Stimulated activated CD8-positive, alpha-beta memory T cell treated with anti-CD3 and anti-CD28 coated beads, Interleukin-15, amount 100 ng/mL, for 48 hours (primary cell): ENCODE results near the gene MYO5B.
"Not testable (repeated sequence)": the region's sequence is repeated elsewhere in the genome, so short reads cannot be mapped to it uniquely, and the experiment has no call there.

Experiments used
- DNase-seq, 2 donors: peaks; one replicate each; pipeline ENCODE4 v3.0.0-alpha.2; 2020; ENCODE audit warnings: low read depth in 2 of 2

Gene MYO5B

DNA sequence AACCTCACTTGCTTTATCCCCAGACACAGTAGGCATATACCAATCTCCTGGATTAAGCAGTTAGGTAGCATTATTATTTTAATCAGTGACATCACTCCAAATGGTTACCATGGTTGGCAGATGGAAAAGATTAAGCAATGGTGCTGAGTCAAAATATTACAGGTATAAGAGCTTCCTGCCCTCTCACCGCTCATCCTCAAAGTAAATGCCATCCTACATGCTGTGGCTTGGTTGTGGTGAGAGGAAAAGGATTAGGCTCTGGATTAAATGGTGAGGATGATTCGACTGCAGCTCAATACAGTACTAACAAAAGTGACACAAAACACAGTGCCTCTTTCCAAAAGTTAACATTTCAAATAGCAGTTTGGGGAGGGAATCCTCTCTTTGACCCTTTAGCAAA lies 272.7 kb downstream of the MYO5B start:
- DNase-seq, result no peak

DNA sequence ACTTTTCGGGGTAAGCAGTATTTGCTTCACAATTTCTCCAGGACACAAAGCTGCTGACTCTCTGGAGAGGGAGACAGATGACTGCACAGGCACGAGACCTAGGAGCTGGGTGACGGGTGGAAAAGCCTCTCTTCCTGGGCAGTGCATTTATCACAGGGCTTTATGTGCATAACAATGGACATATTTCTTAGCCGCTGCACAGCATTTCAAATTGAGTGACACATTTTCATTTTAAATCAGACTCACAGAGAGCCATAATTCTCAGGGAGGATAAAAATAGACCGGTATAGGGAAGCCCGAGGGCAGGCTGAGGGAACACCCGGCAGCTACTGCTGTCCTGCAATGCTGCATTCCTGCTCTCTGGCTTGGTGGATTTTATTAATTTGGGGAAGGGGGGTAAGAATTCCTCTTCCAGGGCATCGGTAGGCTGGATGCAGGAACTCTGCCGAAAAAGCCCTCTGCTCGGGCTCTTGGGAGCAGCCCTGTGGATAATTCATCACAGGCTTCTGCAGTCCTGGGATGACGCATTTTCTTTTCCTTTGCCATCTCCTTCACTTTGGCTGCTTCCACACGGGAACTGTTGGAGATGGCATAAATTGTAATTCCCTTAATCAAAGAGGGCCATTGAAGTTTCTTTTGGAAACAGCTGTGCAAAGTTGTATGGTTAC lies 273.5 kb downstream of the MYO5B start:
- no peak for DNase-seq

DNA sequence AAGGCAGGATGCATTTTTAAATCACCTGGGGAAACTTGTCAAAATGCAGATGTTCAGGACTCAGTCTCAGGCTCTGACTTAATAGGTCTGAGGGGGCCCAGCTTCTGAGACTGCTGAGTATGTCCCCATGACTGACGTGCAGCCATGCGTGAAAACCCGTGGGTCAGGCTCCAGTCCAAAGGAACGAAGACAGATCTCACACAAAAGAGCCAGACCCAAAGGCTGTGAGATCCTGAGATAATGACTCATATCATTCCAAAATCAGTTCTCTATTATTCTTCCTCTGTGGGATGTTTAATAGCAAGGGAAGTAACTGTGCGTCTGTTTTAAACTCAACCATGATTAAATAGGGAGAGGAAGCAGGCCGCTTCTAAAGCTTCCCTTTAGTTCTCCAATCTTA lies 274.2 kb downstream of the MYO5B start:
- no peak for DNase-seq

DNA sequence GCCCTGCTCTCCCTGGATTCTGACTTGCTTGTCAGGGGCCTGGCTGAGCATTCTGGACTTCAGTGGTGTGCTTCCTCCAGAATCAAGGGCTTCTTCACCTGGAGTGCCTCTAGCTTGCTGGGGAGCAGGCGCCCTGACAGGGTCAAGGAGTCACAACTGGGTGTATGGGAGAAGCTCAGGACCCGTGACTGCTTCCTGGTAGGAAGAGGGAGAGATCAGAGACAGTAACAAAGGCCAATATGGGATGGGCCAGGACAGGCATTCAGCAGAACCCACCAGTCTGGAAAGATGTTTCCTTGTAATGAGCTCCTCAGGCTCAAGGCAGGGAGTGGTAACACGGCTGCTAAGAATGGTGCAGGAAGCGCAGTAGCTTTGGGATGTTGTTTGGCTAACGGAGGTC lies 277.2 kb downstream of the MYO5B start:
- no peak for DNase-seq

DNA sequence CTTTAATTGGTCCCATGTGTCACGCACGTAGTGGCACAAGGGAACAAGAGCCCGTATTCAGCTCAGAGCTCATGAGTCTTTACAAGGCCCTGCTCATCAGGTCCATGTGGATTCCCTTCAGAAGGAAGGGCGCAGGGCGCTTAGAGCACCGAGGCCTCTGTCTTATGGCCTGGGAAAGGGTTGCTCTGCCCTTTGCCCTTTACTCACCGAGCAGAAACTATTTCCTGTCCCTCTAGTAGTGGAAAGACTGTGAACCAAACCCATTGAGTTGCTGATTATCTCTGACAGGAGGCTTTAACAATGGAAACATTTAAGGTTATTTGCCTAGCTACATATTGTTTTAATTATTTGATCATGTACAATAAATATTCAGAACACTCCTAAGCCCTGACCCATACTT lies 279.6 kb downstream of the MYO5B start:
- DNase-seq, result no peak

DNA sequence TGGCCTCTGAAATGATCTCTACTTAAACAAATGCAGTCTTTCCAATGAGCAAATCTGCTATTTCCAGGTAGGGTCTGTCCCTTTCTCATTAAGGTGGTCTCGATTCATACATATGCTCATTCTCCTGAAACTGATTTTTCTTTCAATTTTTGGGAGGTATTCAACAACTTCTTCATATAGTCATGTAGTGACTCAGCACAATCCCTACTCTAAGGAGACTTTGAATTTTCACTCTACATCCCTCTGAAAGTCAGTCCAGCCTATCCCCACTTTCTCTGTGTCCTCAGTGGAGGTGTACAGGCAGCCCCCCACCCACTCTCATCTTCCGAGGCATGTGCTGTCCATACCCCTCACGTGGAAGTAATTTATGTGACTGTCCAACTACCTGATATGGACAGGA lies 281.7 kb downstream of the MYO5B start:
- DNase-seq, result no peak

DNA sequence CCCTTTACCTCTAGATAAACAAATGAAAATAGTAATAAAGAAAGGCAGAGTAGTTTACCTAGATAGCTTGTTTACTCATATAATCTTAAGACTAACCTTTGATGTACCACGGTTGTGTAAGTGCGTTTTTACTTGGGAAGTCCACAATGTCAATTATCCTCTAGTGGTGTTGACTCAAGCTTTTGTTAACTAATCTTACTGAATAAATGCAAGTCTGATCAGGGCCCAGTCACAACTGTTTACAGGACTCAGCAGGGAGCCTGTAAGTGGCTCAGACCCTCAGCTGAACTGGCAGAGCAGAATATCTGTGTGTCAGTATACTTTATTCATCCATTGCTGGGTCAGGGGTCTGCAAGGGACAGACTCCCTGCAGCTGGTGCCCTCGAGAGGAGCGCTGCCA lies 283.5 kb downstream of the MYO5B start:
- DNase-seq, result no peak

DNA sequence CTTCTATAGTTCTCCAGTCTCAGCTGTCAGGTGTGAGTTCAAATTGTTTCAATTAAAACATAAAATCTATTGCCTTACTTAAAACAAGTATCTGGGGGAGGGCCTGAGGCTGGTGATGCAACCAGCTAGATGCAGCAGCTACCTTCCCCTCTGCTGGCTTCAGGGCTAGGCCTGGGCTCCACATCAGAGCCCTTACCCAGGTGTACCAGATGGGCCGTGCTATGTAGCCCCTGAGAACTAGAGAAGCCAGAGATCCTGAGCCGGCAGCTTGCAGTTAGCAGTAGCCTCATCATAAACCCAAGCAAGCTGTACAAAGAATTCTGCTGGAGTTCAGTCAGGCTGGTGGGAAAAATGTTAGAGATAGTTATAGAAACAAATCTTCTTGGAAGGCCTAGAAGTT lies 284.0 kb downstream of the MYO5B start:
- DNase-seq, result no peak

DNA sequence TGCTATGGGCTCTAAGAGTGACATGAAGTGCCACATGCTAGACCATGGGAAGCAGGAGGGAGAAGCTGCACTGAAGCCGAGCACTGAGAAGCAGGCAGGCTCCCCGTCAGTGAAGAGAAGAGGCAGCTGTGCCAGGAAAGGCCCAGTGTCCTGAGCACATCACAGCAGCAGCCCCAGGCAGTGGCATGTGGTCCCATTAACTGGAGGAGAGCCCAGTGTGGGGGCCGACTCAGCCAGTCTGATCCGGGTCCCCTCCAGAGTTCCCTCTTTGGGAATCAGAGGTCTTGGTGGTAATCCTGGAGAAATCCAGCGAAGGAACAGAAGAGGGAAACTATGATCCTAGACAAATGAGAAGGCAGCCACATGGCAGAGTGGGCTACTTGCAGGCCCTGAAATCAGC lies 284.9 kb downstream of the MYO5B start:
- no peak for DNase-seq

DNA sequence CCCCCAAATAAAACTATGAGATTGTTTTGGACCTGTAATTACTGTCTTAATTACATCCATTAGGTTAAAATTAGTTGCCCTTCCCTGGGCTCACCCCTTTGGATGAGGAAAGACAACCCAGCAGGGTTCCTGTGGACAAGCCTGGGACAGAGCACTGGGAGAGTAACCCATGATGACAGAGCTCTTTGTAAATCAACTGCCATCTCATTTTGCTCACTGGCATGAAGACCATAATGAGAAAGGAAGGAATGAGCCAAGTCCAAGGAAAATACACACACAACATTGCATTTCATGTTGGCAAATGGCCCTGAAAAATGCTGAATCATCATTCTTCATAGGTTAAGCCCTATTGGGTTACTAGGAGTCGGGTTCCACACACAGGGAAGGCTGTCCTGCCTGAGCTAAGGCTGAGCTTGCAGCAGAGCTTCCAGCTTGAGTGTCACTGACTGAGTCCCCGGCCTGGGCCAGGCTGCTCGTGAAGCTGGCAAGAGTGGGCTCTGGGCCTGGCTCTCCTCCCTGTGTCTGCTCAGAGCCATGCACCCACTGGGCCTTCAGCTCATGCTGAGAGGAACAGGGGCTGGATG lies 287.5 kb downstream of the MYO5B start:
- DNase-seq, result no peak

DNA sequence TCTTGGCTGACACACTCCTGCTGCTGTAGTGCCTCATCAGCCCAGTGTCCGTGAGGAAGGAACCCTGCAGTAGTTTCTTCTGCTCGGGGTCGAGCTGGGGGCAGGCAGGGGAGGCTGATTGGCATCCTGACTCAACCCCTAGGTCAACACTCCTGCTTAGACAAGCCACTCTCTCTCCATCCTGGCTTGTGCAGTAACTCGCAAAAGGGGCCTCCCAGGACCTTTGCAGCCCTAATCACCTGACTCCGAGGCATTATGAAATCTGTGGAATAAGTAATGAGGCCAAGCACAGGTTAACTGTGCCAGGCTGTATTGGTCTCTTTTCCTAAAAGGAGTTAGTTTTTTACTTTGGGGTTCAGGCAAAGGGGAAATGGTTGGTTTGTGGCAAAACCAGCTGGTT lies 289.2 kb downstream of the MYO5B start:
- DNase-seq, result no peak

DNA sequence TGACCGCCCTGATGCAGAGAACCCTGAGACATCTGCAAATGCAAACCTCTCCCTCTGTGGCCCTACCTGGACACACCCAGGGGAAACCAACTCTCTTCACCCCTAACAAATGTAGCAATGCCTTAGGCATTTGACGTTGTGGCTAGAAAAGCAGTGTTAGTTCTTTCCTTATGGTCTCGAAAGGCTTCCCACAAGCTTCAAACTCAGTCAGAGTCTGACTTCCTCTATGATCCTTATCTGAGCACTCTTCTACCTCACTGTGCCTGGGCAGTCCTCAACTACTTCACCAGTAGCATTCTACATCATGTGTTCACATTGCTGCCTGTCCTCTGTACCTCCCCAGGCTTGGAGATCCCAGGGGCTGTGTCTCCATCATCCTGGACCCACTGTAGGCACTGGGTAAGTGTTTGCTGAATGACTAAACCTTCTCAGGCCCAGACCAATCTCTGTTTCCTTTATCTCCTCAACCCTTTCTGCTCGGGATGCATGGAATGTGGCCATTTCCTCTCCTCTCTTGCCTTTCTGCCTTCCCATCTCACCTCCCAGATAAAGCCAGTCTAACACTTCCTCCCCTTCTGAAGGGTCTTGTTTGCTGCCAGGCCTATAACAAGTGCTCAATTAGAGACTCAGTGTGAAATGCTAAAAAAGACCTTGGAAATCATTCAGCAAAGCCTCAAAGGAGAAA lies 289.9 kb downstream of the MYO5B start:
- DNase-seq, result no peak

DNA sequence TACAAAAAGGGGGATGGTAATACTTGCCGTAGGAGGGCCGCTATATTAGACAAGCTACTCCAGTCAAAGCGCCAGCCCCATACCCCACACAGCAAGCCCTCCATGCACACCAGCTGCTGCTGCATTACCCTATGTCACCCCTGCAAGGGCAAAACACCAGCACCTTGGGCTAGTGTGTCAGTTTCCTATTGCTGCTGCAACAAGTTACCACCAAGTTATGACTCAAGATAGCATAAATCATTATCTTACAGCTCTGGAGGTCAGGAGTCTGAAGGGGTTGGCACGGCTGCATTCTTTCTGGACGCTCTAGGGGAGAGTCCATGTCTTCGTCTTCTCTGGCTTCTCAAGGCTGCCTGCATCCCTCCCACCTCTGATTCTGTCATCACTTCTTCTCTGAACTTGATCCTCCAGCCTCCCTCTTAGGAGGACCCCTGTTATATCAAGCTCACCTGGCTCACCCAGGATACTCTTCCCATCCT lies 293.0 kb downstream of the MYO5B start:
- DNase-seq, result no peak

DNA sequence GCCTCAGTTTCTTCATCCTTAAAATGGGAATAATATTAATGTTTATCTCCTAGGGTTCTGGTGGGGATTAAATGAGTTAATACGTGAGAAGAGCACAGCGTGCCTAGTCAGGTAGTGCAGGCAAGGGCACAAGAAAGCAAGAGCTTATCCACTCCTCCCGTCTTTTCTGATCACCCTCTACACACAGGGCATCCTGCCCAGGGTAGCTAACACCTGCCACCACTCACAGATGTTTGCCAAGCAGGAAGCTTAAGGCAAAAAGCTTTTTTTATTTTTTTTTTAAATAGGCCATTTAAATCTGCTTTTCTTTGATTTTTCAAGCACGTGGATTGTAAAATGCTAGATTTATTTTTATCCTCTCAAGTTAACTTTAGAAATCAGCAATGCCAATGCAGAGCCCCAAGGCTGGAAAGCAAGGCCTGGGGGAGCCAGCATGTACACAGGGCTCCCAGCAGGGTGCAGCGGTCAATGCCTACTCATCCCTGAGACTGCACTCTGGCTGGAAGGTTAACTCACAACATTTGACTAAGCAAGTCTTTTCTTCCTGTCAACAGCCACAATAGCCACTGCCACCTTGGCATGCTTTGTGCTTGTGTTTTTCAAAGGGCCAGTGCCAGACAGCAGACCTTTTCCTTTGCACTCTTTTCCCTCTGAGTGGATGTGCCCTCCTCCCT lies 295.2 kb downstream of the MYO5B start:
- DNase-seq, result no peak

DNA sequence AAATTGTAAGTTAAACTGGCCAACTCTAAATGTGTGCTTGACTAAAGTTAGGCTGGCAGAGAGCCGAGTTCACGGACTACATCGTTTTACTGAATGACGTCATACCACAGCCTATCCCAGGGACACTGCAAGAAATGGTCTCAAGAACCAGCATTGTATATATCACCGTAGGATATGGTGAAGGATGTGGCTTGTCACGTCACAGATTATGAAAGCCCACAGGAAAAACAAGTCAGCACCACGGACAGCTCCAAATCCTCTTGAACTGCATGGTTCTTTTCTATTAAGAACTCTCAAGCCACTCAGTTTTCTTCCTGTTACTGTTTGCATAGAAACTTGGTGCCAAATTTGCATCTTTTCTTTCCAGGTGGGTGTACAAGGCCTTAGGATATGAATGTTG lies 296.5 kb downstream of the MYO5B start:
- DNase-seq, result peak; percentile 4 to 15

DNA sequence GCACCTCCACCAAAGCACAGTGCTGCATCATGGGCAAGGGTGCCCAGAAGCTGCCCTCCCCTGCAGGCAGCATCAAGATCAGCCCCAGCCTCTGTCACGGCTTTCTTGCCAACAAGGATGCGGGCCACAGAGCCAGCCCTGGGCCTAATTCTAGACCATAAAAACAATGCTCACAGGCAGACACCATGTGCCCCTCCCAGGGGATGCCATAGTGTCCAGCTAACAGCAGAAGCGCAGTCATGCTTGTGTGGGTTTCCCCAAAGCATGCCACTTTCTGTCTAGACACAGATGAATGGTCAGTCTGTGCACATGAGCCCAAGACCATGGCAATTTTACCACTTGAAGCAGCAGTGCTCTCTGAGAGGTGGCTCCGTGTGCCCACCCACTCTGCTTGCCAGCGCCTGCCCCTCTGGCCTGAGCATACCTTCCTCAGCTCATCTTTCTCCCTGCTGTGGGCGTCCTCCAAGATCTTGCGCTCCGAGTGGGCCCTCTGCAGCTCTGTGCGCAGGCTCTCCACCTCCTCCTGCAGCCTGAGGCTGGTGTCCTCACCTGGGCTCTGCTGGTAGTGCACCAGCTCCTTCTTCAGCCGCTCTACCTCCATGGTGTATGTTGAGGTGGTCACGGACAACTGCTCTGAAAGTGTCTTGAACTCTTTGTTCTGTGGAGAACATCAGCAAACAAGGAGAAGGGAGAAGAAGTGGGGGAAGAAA lies 300.3 kb downstream of the MYO5B start:
- no peak for DNase-seq

DNA sequence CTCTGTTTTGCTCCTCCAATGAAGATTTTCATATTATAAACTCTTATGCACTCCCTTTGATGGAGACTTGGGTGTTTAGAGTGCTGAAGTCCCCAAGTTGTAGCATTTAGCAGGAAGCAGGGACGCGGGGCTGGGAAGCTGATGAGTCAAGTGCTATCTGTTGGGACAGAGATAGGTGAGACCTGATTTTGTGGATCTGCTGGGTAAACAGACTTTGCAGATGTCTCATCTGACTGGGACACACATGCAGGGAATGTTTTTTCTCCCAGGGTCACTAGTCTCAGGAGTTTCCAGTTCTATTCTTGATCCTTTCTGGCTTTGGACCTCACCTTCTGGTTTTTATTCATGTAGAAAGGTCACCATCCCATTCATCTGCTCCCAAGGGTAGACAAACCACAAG lies 301.9 kb downstream of the MYO5B start:
- no peak for DNase-seq

DNA sequence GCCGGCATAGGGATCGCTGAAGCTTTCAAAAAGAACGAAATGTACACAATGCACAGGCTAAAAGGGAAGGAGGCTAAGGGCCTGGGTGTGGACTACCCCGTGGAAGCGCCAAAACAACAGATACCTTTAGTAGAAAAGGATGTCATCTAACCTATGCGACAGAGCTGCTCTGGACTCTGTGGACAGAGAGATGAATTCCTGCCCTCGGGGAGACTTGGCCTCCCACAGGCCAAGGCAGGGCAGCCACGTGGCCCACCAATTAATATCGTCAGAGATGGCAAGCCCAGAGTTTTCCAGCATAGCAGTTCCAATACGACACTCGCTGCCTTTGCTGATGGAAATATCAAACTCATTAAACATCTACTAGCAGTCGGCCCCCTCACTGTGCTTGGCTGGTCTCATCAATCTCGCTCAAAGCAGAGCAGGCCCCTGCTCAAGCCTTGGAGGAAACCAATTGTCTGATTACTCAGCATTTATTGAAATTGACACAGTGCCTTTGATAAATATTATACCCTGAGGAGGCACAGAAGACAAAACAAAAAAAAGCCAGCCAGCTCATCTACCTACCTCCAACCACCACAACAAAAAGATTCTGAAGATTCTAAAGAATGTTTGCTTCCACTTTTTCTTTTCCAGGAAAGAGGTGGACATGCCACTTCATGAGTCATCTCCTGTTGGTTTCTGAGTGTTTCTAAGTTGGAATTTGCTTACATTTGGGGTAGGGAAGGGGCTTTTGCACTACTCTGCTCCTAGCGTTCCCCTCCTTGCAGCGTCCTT lies 302.6 kb downstream of the MYO5B start:
- no peak for DNase-seq

DNA sequence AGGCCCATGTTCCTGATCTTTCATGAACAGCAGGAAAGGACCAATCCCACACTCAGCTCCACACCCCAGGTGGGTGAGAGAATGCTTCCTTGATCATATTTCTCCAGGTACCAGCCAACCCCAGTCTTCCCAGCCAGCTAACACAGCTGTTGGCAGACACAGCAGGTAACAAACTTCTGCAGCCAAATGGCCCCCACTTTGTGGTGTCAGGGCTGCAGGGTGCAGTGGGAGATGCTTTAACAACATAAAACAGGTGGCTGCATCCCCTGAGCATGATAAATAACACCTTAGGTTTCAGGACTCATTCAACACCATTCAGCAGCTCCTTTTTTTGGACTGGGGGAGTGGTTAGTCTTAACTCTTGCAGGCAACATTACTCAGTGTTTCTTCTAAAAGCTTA lies 304.9 kb downstream of the MYO5B start:
- DNase-seq, result no peak

DNA sequence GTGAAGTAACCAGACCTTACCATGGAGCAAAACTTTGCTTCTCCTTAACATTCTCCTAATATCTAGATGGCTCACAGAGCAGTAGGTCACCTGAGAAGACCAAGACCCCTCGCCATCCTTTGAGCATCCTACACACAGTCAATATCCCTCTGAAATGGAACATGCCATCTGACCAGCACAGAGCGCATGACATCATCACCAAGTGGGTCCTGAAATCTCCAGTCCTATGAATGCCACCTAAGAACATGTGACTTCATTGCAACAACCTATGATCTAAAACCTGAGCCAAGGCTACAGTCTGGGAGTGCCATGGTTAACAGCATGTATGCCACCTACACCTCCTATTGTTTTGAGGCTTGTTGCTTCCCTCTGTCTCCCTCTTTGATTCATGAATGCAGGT lies 305.4 kb downstream of the MYO5B start:
- DNase-seq, result not testable (repeated sequence)
